ENCODE results near the gene ZNF12. TPM values are rescaled to one million over a fixed set of nuclear protein-coding genes. Genes with fewer than 3 reads are reported as not detected.

ZNF12 gene
- total and polyA plus RNA-seq, 2 of the 8 experiments (the other 6 are each of a cell fraction or from before 2014, with no cell fraction given): 6.7 to 16.2 TPM

DNA sequence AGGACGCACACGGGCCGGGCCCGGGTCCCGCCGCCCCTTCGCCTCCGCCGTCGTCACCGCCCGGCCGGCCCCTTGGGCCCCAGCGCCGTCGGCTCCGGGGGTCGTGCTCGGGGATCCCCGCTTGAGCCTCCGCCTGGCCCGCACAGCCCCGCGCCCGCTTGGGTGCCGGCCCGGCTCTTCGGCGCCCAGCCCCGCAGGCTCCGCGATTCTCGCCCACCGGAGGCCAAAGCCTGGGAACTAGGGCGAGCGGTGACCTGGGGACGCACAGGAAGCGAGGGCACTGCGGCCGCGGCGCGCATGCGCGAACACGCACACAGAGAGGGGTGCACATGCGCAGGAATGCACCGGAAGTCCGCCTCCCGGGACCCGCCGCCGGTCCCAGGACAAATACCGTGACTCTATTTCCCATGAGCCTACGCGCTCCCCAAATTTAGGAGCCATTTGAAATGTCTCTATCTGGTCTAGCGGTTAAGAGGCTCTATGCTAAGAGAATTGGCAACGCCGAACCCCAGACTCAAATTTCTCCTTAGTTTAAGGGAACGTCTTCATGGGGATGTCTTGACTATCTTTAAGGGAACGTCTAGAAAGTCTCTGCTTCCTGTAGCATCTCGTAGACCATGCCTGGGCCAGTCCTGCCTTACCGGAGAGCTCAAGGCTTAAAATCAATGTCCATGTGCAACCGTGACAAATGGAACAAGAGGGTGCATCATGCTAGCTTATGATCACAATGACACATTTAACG, at the start of gene ZNF12 (continued):
- TF ChIP-seq KDM4A (IDR thresholded peaks at IDR 0.05; ENCODE audit: low read depth, low read length, severe bottlenecking): peak; percentile 76
- TF ChIP-seq, protein P1, sequence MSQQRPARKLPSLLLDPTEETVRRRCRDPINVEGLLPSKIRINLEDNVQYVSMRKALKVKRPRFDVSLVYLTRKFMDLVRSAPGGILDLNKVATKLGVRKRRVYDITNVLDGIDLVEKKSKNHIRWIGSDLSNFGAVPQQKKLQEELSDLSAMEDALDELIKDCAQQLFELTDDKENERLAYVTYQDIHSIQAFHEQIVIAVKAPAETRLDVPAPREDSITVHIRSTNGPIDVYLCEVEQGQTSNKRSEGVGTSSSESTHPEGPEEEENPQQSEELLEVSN (IDR thresholded peaks at IDR 0.05): peak; percentile 61
- no peak for TF ChIP-seq FOSL1 (IDR thresholded peaks at IDR 0.05; ENCODE audit: insufficient read depth, low read depth, low read length)
- TF ChIP-seq YY1 (IDR thresholded peaks at IDR 0.05; ENCODE audit: low read depth, low read length): no peak
- TF ChIP-seq POU5F1 (IDR thresholded peaks at IDR 0.05; ENCODE audit: low read depth, low read length): no peak
- TF ChIP-seq BCL11A (IDR thresholded peaks at IDR 0.05; ENCODE audit: low read depth in 2 of 2, low read length in 2 of 2): no peak
- peak; percentile 78 for TF ChIP-seq PHF8 (conservative IDR thresholded peaks at IDR 0.05; ENCODE audit: low read depth, low read length)
- TF ChIP-seq SIX5 (IDR thresholded peaks at IDR 0.05; ENCODE audit: low read depth, low read length): no peak
- TF ChIP-seq CHD2 (IDR thresholded peaks at IDR 0.05; ENCODE audit: low read length): peak; percentile 65; the same call in 1 of the 2 replicates
- TF ChIP-seq, protein P2, sequence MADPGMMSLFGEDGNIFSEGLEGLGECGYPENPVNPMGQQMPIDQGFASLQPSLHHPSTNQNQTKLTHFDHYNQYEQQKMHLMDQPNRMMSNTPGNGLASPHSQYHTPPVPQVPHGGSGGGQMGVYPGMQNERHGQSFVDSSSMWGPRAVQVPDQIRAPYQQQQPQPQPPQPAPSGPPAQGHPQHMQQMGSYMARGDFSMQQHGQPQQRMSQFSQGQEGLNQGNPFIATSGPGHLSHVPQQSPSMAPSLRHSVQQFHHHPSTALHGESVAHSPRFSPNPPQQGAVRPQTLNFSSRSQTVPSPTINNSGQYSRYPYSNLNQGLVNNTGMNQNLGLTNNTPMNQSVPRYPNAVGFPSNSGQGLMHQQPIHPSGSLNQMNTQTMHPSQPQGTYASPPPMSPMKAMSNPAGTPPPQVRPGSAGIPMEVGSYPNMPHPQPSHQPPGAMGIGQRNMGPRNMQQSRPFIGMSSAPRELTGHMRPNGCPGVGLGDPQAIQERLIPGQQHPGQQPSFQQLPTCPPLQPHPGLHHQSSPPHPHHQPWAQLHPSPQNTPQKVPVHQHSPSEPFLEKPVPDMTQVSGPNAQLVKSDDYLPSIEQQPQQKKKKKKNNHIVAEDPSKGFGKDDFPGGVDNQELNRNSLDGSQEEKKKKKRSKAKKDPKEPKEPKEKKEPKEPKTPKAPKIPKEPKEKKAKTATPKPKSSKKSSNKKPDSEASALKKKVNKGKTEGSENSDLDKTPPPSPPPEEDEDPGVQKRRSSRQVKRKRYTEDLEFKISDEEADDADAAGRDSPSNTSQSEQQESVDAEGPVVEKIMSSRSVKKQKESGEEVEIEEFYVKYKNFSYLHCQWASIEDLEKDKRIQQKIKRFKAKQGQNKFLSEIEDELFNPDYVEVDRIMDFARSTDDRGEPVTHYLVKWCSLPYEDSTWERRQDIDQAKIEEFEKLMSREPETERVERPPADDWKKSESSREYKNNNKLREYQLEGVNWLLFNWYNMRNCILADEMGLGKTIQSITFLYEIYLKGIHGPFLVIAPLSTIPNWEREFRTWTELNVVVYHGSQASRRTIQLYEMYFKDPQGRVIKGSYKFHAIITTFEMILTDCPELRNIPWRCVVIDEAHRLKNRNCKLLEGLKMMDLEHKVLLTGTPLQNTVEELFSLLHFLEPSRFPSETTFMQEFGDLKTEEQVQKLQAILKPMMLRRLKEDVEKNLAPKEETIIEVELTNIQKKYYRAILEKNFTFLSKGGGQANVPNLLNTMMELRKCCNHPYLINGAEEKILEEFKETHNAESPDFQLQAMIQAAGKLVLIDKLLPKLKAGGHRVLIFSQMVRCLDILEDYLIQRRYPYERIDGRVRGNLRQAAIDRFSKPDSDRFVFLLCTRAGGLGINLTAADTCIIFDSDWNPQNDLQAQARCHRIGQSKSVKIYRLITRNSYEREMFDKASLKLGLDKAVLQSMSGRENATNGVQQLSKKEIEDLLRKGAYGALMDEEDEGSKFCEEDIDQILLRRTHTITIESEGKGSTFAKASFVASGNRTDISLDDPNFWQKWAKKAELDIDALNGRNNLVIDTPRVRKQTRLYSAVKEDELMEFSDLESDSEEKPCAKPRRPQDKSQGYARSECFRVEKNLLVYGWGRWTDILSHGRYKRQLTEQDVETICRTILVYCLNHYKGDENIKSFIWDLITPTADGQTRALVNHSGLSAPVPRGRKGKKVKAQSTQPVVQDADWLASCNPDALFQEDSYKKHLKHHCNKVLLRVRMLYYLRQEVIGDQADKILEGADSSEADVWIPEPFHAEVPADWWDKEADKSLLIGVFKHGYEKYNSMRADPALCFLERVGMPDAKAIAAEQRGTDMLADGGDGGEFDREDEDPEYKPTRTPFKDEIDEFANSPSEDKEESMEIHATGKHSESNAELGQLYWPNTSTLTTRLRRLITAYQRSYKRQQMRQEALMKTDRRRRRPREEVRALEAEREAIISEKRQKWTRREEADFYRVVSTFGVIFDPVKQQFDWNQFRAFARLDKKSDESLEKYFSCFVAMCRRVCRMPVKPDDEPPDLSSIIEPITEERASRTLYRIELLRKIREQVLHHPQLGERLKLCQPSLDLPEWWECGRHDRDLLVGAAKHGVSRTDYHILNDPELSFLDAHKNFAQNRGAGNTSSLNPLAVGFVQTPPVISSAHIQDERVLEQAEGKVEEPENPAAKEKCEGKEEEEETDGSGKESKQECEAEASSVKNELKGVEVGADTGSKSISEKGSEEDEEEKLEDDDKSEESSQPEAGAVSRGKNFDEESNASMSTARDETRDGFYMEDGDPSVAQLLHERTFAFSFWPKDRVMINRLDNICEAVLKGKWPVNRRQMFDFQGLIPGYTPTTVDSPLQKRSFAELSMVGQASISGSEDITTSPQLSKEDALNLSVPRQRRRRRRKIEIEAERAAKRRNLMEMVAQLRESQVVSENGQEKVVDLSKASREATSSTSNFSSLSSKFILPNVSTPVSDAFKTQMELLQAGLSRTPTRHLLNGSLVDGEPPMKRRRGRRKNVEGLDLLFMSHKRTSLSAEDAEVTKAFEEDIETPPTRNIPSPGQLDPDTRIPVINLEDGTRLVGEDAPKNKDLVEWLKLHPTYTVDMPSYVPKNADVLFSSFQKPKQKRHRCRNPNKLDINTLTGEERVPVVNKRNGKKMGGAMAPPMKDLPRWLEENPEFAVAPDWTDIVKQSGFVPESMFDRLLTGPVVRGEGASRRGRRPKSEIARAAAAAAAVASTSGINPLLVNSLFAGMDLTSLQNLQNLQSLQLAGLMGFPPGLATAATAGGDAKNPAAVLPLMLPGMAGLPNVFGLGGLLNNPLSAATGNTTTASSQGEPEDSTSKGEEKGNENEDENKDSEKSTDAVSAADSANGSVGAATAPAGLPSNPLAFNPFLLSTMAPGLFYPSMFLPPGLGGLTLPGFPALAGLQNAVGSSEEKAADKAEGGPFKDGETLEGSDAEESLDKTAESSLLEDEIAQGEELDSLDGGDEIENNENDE (IDR thresholded peaks at IDR 0.05; ENCODE audit: insufficient replicate concordance, low read length): no peak

Data from H1 (cell line).